ENCODE results near the gene ARFIP2.

The ARFIP2 gene

DNA sequence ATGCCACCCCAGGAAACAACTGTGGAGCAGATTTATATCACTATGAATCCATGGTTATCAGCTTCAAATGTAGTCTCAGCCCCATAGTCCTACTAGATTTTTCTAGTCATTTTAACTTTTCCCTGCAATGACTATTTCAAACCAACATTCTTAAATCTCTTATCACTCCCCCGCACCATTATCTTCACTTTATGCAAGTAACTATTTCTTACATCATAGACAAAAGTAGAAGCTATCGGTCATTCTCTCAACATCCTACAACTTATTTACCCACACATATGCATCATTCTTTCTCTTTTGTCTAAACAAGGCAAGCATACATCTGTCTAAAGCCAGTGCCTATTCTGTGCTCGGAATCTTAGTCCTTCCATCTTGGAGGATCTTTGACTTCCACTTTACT is 4.5 kb upstream of the ARFIP2 start:
- Histone ChIP-seq H3K9me3 (ENCODE audit: control insufficient read depth in 5 of 5, low read length in 5 of 5) (no peaks in the 10 kb centered on the region), H3K4me3 (ENCODE audit: low read depth in 1 of 5, low read length in 5 of 5) (no peak overlapping the region), H3K36me3 (ENCODE audit: control insufficient read depth in 5 of 5, insufficient read depth in 5 of 5, low read length in 5 of 5) (peaks cover 40 to 65% (median 56%) of the 10 kb centered on the region in 5 donors), H3K27me3 (ENCODE audit: control insufficient read depth in 5 of 5, insufficient read depth in 4 of 5, low read length in 5 of 5) (no peaks in the 10 kb centered on the region), H3K9ac (ENCODE audit: low read length in 5 of 5) (no peak overlapping the region), H3K27ac (ENCODE audit: low read depth, low read length) (no peak overlapping the region), H3K4me1 (ENCODE audit: control insufficient read depth in 5 of 5, insufficient read depth in 5 of 5, low read length in 5 of 5) (peaks cover 12 to 24% (median 17%) of the 10 kb centered on the region in 5 donors)

- Histone ChIP-seq H3K36me3 (ENCODE audit: control insufficient read depth in 5 of 5, insufficient read depth in 5 of 5, low read length in 5 of 5) (peaks cover 38 to 57% (median 53%) of the 10 kb centered on the region in 5 donors), H3K9ac (ENCODE audit: low read length in 5 of 5) (peak overlapping the region in 3 of 5 donors; percentile 69 to 94 (median 76))
Measured at GRCh38 chr11:6483015-6483414, 1.9 kb upstream of the ARFIP2 start.

DNA sequence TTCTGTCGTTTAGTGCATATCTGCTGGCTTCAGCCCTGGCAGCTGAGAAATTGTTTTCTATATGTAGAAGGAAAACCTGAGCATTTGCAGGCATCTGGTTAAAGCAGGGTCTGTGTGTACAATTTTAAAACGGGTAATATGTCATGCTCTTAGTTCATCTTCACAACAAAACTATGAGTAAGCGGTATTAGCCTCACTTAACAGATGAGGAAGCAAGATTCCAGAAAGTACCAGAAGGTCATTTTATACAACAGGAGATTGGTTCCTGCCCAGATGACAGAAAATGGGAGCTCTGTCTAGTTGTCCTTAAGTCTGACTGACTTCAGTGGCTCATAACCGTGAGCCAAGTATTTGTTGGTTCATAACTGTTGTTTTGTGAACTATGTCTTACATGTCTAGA is 1.3 kb upstream of the ARFIP2 start:
- H3K4me3 ChIP-seq (ENCODE audit: low read depth in 1 of 5, low read length in 5 of 5): peak overlapping the region; percentile 79 to 96 (median 87)
- no peaks in the 10 kb centered on the region for H3K27me3 ChIP-seq (ENCODE audit: control insufficient read depth in 5 of 5, insufficient read depth in 4 of 5, low read length in 5 of 5)
- H3K4me1 ChIP-seq (ENCODE audit: control insufficient read depth in 5 of 5, insufficient read depth in 5 of 5, low read length in 5 of 5): peaks cover 15 to 36% (median 25%) of the 10 kb centered on the region in 5 donors
- H3K27ac ChIP-seq (ENCODE audit: low read depth, low read length): peak overlapping the region; percentile 90
- no peaks in the 10 kb centered on the region for H3K9me3 ChIP-seq (ENCODE audit: control insufficient read depth in 5 of 5, low read length in 5 of 5)
- peak overlapping the region in 4 of 5 donors; percentile 69 to 94 (median 80) for H3K9ac ChIP-seq (ENCODE audit: low read length in 5 of 5)
- peaks cover 33 to 59% (median 55%) of the 10 kb centered on the region in 5 donors for H3K36me3 ChIP-seq (ENCODE audit: control insufficient read depth in 5 of 5, insufficient read depth in 5 of 5, low read length in 5 of 5)

More at GRCh38 chr11:6483015-6483414, 1.9 kb upstream of the ARFIP2 start:
- H3K4me3 ChIP-seq (ENCODE audit: low read depth in 1 of 5, low read length in 5 of 5): peak overlapping the region in 1 of 5 donors; percentile 5
- no peaks in the 10 kb centered on the region for H3K9me3 ChIP-seq (ENCODE audit: control insufficient read depth in 5 of 5, low read length in 5 of 5)
- H3K27me3 ChIP-seq (ENCODE audit: control insufficient read depth in 5 of 5, insufficient read depth in 4 of 5, low read length in 5 of 5): no peaks in the 10 kb centered on the region
- H3K27ac ChIP-seq (ENCODE audit: low read depth, low read length): peak overlapping the region; percentile 90
- H3K4me1 ChIP-seq (ENCODE audit: control insufficient read depth in 5 of 5, insufficient read depth in 5 of 5, low read length in 5 of 5): peaks cover 15 to 36% (median 25%) of the 10 kb centered on the region in 5 donors

DNA sequence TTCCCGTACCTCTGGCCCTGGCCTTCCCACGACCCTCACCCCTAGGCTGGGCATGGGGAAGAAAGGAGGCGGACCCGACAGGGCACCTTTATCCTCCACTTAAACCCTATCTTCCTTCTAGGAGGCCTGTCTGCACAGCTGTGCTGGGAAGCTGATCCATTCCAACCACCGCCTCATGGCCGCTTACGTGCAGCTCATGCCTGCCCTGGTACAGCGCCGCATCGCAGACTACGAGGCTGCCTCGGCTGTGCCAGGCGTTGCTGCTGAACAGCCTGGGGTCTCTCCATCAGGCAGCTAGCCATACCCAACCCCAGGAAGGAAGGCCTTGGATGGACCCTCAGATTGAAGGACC is 769 bp upstream of the ARFIP2 start:
- peak overlapping the region; percentile 90 for H3K27ac ChIP-seq (ENCODE audit: low read depth, low read length)

DNA sequence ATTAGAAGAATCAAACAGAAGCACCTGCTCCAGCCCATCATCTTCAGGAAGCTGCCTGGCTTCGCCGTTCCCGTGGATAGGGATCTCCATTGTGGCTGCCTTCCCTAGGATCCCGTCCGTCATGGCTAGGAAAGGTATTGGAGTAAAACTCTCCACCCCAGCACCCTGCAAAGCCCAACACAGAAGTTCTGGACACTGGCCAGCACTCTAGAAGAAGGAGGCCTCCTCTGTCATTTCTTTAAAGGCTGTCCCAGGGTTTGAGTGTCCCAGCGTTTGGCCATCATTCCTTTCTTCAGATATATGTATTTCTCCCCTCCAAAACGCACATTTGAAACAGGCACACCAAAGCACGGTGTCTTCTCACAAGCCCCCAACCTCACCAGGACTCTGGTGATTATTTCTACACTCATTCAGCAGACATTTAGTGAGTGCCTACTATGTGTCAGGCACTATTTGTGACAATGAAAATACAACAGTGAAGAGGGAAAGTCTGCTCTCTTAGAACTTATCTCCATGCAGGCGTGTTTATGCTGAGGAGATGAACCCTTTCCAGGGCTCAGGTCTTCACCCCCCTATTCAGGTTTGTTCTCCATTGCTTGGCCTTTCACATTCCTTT is 724 bp downstream of the ARFIP2 start:
- Histone ChIP-seq H3K36me3 (ENCODE audit: control insufficient read depth in 5 of 5, insufficient read depth in 5 of 5, low read length in 5 of 5) (peaks cover 14 to 56% (median 48%) of the 10 kb centered on the region in 5 donors), H3K9ac (ENCODE audit: low read length in 5 of 5) (peak overlapping the region; percentile 57 to 97 (median 94))

More for the DNA sequence above, 769 bp upstream of the ARFIP2 start:
- peaks cover 28 to 63% (median 58%) of the 10 kb centered on the region in 5 donors for H3K36me3 ChIP-seq (ENCODE audit: control insufficient read depth in 5 of 5, insufficient read depth in 5 of 5, low read length in 5 of 5)
- H3K27me3 ChIP-seq (ENCODE audit: control insufficient read depth in 5 of 5, insufficient read depth in 4 of 5, low read length in 5 of 5): no peaks in the 10 kb centered on the region
- H3K9ac ChIP-seq (ENCODE audit: low read length in 5 of 5): peak overlapping the region; percentile 69 to 94 (median 84)
- H3K4me1 ChIP-seq (ENCODE audit: control insufficient read depth in 5 of 5, insufficient read depth in 5 of 5, low read length in 5 of 5): peaks cover 15 to 36% (median 25%) of the 10 kb centered on the region in 5 donors
- H3K9me3 ChIP-seq (ENCODE audit: control insufficient read depth in 5 of 5, low read length in 5 of 5): no peaks in the 10 kb centered on the region
- H3K4me3 ChIP-seq (ENCODE audit: low read depth in 1 of 5, low read length in 5 of 5): peak overlapping the region; percentile 79 to 96 (median 87)

DNA sequence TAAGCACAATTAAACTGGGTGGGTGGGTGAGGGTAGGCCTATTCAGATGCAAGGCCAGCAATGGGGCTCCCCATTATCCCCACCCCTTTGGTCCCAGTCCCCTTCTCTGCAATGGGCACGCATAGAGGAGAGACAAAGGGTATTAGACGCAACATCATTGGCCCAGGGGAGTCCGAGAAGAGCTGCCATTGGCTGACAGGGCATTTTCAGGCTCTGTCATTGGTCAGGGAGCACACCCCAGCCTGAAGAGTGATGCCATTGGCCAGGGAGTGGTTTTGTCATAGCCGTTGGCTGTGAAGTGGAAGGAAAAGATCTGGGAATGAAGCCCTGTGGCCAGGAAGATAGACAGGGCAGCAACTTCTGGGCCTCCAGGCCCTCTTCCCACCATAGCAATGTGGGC is 4.6 kb downstream of the ARFIP2 start:
- H3K9ac ChIP-seq (ENCODE audit: low read length in 5 of 5): no peak overlapping the region
- H3K9me3 ChIP-seq (ENCODE audit: control insufficient read depth in 5 of 5, low read length in 5 of 5): no peaks in the 10 kb centered on the region
- H3K27ac ChIP-seq (ENCODE audit: low read depth, low read length): no peak overlapping the region
- H3K27me3 ChIP-seq (ENCODE audit: control insufficient read depth in 5 of 5, insufficient read depth in 4 of 5, low read length in 5 of 5): no peaks in the 10 kb centered on the region
- peaks cover 0 to 30% (median 28%) of the 10 kb centered on the region in 5 donors for H3K36me3 ChIP-seq (ENCODE audit: control insufficient read depth in 5 of 5, insufficient read depth in 5 of 5, low read length in 5 of 5)
- peaks cover 7 to 43% (median 34%) of the 10 kb centered on the region in 5 donors for H3K4me1 ChIP-seq (ENCODE audit: control insufficient read depth in 5 of 5, insufficient read depth in 5 of 5, low read length in 5 of 5)
- H3K4me3 ChIP-seq (ENCODE audit: low read depth in 1 of 5, low read length in 5 of 5): no peak overlapping the region

More for the DNA sequence above, 724 bp downstream of the ARFIP2 start:
- H3K27me3 ChIP-seq (ENCODE audit: control insufficient read depth in 5 of 5, insufficient read depth in 4 of 5, low read length in 5 of 5): no peaks in the 10 kb centered on the region
- H3K9me3 ChIP-seq (ENCODE audit: control insufficient read depth in 5 of 5, low read length in 5 of 5): no peaks in the 10 kb centered on the region
- peaks cover 15 to 39% (median 27%) of the 10 kb centered on the region in 5 donors for H3K4me1 ChIP-seq (ENCODE audit: control insufficient read depth in 5 of 5, insufficient read depth in 5 of 5, low read length in 5 of 5)
- peak overlapping the region; percentile 90 for H3K27ac ChIP-seq (ENCODE audit: low read depth, low read length)
- H3K4me3 ChIP-seq (ENCODE audit: low read depth in 1 of 5, low read length in 5 of 5): peak overlapping the region; percentile 79 to 93 (median 87)

GRCh38 chr11:6475936-6476335 is 5.2 kb downstream of the ARFIP2 start:
- peaks cover 7 to 41% (median 32%) of the 10 kb centered on the region in 5 donors for H3K4me1 ChIP-seq (ENCODE audit: control insufficient read depth in 5 of 5, insufficient read depth in 5 of 5, low read length in 5 of 5)
- H3K27ac ChIP-seq (ENCODE audit: low read depth, low read length): no peak overlapping the region
- no peaks in the 10 kb centered on the region for H3K9me3 ChIP-seq (ENCODE audit: control insufficient read depth in 5 of 5, low read length in 5 of 5)
- H3K36me3 ChIP-seq (ENCODE audit: control insufficient read depth in 5 of 5, insufficient read depth in 5 of 5, low read length in 5 of 5): peaks cover 0 to 30% (median 28%) of the 10 kb centered on the region in 5 donors
- H3K9ac ChIP-seq (ENCODE audit: low read length in 5 of 5): no peak overlapping the region
- no peaks in the 10 kb centered on the region for H3K27me3 ChIP-seq (ENCODE audit: control insufficient read depth in 5 of 5, insufficient read depth in 4 of 5, low read length in 5 of 5)
- no peak overlapping the region for H3K4me3 ChIP-seq (ENCODE audit: low read depth in 1 of 5, low read length in 5 of 5)

DNA sequence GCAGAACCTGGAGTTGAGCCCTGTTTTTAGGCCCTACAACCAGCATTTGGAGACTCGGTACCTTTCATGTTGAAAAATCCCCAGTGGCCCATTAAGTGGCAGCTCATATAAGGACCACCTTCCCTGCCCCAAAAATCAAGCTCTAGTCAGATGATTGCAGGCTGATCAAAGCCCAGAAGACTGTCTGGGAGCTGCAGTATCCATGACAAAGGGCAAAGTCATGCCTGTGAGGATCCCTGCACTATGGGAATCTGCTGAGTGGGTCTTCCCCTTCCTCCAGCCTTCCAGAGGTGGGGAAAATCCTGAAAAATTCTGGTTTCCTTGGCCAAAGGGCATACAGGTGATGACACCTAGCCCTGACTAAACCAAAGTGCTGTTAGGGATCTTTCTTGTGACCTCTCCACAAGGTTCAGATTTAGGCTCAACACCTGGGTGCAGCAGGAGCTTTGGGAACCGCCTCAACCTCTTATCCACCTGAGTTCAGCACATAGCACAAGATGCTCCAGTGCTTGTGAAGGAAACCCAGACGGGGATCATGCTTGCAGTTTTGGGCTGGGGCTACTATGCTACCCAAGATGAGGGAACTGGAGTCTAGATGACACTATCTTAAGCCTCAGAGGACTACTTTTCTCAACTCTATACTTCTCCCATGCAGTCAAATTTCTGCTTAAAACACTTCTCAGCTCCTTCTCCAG is 6.2 kb downstream of the ARFIP2 start:
- Histone ChIP-seq H3K9ac (ENCODE audit: low read length in 5 of 5) (peak overlapping the region in 3 of 5 donors; percentile 57 to 90 (median 80)), H3K9me3 (ENCODE audit: control insufficient read depth in 5 of 5, low read length in 5 of 5) (no peaks in the 10 kb centered on the region), H3K27ac (ENCODE audit: low read depth, low read length) (peak overlapping the region; percentile 91), H3K36me3 (ENCODE audit: control insufficient read depth in 5 of 5, insufficient read depth in 5 of 5, low read length in 5 of 5) (peaks cover 0 to 30% (median 28%) of the 10 kb centered on the region in 5 donors), H3K4me1 (ENCODE audit: control insufficient read depth in 5 of 5, insufficient read depth in 5 of 5, low read length in 5 of 5) (peaks cover 3 to 31% (median 23%) of the 10 kb centered on the region in 5 donors), H3K4me3 (ENCODE audit: low read depth in 1 of 5, low read length in 5 of 5) (peak overlapping the region in 1 of 5 donors; percentile 72), H3K27me3 (ENCODE audit: control insufficient read depth in 5 of 5, insufficient read depth in 4 of 5, low read length in 5 of 5) (no peaks in the 10 kb centered on the region)

GRCh38 chr11:6474413-6474792 is 6.7 kb downstream of the ARFIP2 start:
- Histone ChIP-seq H3K4me3 (ENCODE audit: low read depth in 1 of 5, low read length in 5 of 5) (peak overlapping the region; percentile 58 to 73 (median 66)), H3K9ac (ENCODE audit: low read length in 5 of 5) (peak overlapping the region; percentile 57 to 90 (median 80)), H3K27ac (ENCODE audit: low read depth, low read length) (peak overlapping the region; percentile 91), H3K36me3 (ENCODE audit: control insufficient read depth in 5 of 5, insufficient read depth in 5 of 5, low read length in 5 of 5) (peaks cover 0 to 30% (median 28%) of the 10 kb centered on the region in 5 donors), H3K4me1 (ENCODE audit: control insufficient read depth in 5 of 5, insufficient read depth in 5 of 5, low read length in 5 of 5) (peaks cover 3 to 32% (median 25%) of the 10 kb centered on the region in 5 donors), H3K9me3 (ENCODE audit: control insufficient read depth in 5 of 5, low read length in 5 of 5) (no peaks in the 10 kb centered on the region), H3K27me3 (ENCODE audit: control insufficient read depth in 5 of 5, insufficient read depth in 4 of 5, low read length in 5 of 5) (no peaks in the 10 kb centered on the region)

Data from subcutaneous abdominal adipose tissue (tissue), 5 donors.